Measurements from ENCODE around the gene PTK7. TPM values are rescaled to one million over a fixed set of nuclear protein-coding genes. Genes with fewer than 3 reads are reported as not detected.

The PTK7 gene
- total and polyA plus RNA-seq, 7 donors, result 0.17 to 1.6 (median 0.67) TPM

- ATAC-seq (peak in 1 of 4 donors; percentile 13), DNase-seq (no peak)
- intact Hi-C loops (cut with DNase I), result loop anchor here in 1 of 2 donors (5.0 kb wide), 2 partner anchors 47 to 67 kb away; no protein-coding TSS in a partner anchor
Observed at GRCh38 chr6:43074847-43075669, 1.1 kb upstream of the PTK7 start.

GRCh38 chr6:43076464-43077332 is 584 bp downstream of the PTK7 start:
- Histone ChIP-seq H3K36me3 (ENCODE audit: insufficient read depth in 1 of 2, low read depth in 1 of 2) (peaks cover 0 to 32% of the 10 kb centered on the region in 2 donors), H3K9me3 (no peaks in the 10 kb centered on the region), H3K4me3 (peak overlapping the region; percentile 63), H3K27me3 (ENCODE audit: insufficient read depth in 3 of 3, low read length in 2 of 3) (peaks cover 0 to 20% (median 12%) of the 10 kb centered on the region in 3 donors), H3K4me1 (peaks cover 5% of the 10 kb centered on the region), H3K27ac (no peak overlapping the region)
- TF ChIP-seq, protein P1, sequence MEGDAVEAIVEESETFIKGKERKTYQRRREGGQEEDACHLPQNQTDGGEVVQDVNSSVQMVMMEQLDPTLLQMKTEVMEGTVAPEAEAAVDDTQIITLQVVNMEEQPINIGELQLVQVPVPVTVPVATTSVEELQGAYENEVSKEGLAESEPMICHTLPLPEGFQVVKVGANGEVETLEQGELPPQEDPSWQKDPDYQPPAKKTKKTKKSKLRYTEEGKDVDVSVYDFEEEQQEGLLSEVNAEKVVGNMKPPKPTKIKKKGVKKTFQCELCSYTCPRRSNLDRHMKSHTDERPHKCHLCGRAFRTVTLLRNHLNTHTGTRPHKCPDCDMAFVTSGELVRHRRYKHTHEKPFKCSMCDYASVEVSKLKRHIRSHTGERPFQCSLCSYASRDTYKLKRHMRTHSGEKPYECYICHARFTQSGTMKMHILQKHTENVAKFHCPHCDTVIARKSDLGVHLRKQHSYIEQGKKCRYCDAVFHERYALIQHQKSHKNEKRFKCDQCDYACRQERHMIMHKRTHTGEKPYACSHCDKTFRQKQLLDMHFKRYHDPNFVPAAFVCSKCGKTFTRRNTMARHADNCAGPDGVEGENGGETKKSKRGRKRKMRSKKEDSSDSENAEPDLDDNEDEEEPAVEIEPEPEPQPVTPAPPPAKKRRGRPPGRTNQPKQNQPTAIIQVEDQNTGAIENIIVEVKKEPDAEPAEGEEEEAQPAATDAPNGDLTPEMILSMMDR (IDR thresholded peaks at IDR 0.05), result no peak
- ATAC-seq (peak in 3 of 4 donors; percentile 21 to 44 (median 28)), DNase-seq (peak in 1 of 2 donors; percentile 18)
- WGBS, 3 donors, result 2 to 4% (median 3%) methylated on average over 62 to 72 of the region's 72 CpGs
- intact Hi-C loops (cut with DNase I), result no loop called here

More at GRCh38 chr6:43074847-43075669, 1.1 kb upstream of the PTK7 start:
- H3K9me3 ChIP-seq, result no peaks in the 10 kb centered on the region
- TF ChIP-seq, protein P1 (IDR thresholded peaks at IDR 0.05), result no peak
- no peak overlapping the region for H3K27ac ChIP-seq
- H3K4me3 ChIP-seq, result no peak overlapping the region
- peaks cover 0 to 49% of the 10 kb centered on the region in 2 donors for H3K36me3 ChIP-seq (ENCODE audit: insufficient read depth in 1 of 2, low read depth in 1 of 2)
- peaks cover 5% of the 10 kb centered on the region for H3K4me1 ChIP-seq
- WGBS, 3 donors, result 66 to 72% (median 70%) methylated on average over 5 to 6 of the region's 6 CpGs
- H3K27me3 ChIP-seq (ENCODE audit: insufficient read depth in 3 of 3, low read length in 2 of 3), result peaks cover 0 to 20% (median 12%) of the 10 kb centered on the region in 3 donors

DNA sequence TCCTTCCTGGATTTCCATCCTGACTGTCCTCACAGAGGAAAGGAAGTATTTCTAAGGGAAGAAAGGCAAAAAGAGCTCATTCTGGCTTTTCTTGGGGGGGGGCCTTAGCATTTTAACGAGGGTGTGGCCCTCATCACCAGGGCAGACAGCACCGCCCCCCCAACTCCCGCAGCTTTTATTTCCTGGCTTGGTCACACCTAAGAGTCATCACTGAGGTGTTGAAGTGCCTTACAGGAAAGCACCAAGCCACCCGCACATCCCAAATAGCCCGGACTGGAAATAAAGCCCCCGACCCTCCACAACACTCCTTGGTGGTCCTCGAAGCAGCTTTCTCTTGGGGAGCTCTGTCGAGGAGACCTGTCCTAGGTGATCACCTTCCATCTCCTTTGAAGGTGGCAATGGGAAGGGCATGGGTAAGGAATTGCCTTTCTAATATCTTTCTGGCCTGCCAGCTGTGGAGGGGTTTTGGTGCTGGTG is 1.3 kb downstream of the PTK7 start:
- Histone ChIP-seq H3K27me3 (ENCODE audit: insufficient read depth in 3 of 3, low read length in 2 of 3) (peaks cover 0 to 20% (median 12%) of the 10 kb centered on the region in 3 donors), H3K36me3 (ENCODE audit: insufficient read depth in 1 of 2, low read depth in 1 of 2) (peaks cover 0 to 26% of the 10 kb centered on the region in 2 donors), H3K4me1 (peaks cover 5% of the 10 kb centered on the region), H3K4me3 (peak overlapping the region; percentile 63), H3K27ac (no peak overlapping the region), H3K9me3 (no peaks in the 10 kb centered on the region)
- ATAC-seq (no peak), DNase-seq (no peak)
- TF ChIP-seq, protein P1 (IDR thresholded peaks at IDR 0.05), result no peak
- intact Hi-C loops (cut with DNase I), result no loop called here
- whole genome bisulfite sequencing, 3 donors, result 51 to 62% (median 53%) methylated on average over 8 of the region's 8 CpGs

DNA sequence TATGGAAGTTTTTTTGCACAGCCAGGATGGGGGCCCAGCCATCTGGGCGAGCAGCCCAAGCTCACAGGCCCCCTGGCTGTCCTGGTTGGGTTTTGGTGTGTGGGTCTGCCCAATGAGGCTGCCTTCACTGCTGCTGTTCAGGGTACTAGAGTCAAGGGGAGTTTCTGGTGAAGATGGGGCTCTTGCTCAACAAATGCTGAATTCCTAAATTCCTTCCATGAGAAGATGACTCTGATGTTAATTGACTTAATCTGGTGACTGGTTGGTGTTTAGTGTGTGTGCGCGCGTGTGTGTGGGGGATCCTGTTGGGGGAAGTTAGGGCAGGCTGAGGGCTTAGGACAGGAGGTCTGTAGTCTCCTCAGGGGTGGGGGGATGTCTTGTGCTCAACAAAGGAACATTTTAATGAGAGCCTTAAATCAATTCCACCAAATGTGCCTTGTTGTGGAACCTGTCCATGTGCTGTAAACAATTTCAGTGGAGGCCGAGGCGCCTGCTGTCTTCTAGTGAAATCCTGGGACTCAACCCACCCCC is 1.9 kb downstream of the PTK7 start:
- Histone ChIP-seq H3K27me3 (ENCODE audit: insufficient read depth in 3 of 3, low read length in 2 of 3) (peaks cover 0 to 20% (median 12%) of the 10 kb centered on the region in 3 donors), H3K4me3 (no peak overlapping the region), H3K4me1 (peaks cover 5% of the 10 kb centered on the region), H3K27ac (no peak overlapping the region), H3K9me3 (no peaks in the 10 kb centered on the region), H3K36me3 (ENCODE audit: insufficient read depth in 1 of 2, low read depth in 1 of 2) (peaks cover 0 to 19% of the 10 kb centered on the region in 2 donors)
- DNase-seq (no peak), ATAC-seq (no peak)
- 90 to 93% (median 92%) methylated on average over 6 of the region's 6 CpGs for WGBS, 3 donors
- intact Hi-C loops (cut with DNase I), result no loop called here
- TF ChIP-seq, protein P1 (IDR thresholded peaks at IDR 0.05), result no peak

All from psoas muscle (tissue), 8 donors.